GM21737 (cell line): ENCODE data around the gene VRK1.
"Not testable (repeated sequence)": the region's sequence is repeated elsewhere in the genome, so short reads cannot be mapped to it uniquely, and the experiment has no call there.

Source experiments
- ATAC-seq: cut with Tn5 transposase; IDR thresholded peaks from one replicate; pipeline ENCODE4 v1.9.1; 2021; ENCODE audit warnings: mild to moderate bottlenecking, moderate library complexity; ENCODE audit not compliant: unreplicated experiment

The VRK1 gene

DNA sequence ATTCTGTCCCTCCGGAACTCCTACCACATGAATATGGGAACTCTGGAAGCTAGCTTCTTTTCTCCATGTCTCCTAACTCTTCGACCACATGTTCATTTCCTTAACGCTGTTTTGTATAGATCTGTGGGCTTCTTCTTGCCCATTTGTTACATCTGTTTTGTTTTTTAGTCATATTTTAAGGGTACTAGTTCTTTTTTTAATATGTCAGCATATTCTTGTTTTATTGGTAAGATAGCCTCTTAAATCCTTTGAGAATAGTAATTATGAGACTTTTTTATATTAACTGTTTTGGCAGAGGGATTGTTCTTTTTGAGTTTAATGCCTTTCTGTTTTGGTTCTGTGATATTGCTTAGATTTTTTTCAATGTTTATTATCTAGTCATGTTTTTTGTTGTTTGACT is 70.5 kb downstream of the VRK1 start:
- no peak for ATAC-seq

DNA sequence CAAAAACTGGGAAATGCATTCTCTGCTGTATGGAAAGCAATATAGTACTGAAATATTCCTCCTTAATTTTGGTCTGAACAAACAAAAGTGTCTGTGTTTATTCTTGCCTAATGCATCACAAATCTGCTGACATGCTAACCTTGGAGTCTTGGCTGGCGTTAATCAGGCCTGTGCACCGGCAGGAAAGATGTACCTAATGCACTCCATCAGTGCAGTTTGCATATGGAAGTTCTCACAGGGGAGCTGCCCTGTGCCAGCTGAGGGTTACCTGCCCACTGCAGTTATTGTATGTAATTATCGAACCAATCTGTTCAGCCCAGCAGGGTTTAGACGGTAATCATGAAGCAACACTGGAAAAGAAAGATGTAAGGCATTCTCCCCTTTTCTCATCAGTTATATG is 76.9 kb downstream of the VRK1 start:
- no peak for ATAC-seq

- no peak for ATAC-seq
Measured at GRCh38 chr14:96876747-96877146, 79.6 kb downstream of the VRK1 start.

DNA sequence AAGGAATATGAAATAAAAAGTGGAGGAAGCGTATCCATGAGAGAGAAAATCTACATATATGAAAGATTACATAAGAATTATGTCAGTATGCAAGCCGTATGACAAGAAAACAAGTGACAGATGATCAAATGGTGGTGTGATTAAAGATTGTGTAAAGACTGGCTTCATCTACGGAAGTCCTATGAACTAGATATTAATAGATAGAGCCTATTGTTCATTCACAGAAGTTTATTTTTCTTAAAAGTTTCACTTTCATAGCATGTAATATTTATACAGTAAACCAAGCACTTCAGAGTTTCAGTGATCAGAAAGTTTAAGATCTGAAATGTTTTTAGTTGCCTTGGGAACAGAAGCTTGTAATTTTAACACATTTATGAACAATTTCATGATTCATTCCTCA is 84.5 kb downstream of the VRK1 start:
- peak; percentile 79 for ATAC-seq

GRCh38 chr14:96883974-96884373 is 86.8 kb downstream of the VRK1 start:
- ATAC-seq, result not testable (repeated sequence)

DNA sequence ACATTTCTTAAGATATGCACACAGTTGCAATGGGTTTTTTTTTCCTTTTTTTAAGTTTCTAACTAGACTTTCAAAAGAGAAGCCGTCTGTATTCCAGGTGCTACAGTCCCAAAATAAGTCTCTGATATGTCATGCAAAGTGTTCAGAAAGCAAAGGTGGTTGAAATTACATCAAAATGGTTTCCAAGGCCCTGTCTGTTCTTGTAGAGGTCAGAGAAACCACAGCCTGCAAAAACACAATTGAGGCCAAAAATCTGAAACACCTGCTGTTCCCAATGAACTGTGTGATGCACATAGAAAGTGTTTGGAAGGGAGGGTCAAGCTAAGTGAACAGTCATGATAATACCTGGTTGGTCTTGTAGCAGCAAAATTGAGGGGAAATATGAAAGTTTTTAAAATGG is 91.0 kb downstream of the VRK1 start:
- peak; percentile 91 for ATAC-seq

GRCh38 chr14:96888593-96888992 is 91.4 kb downstream of the VRK1 start:
- ATAC-seq, result no peak

GRCh38 chr14:96889091-96889490 is 91.9 kb downstream of the VRK1 start:
- no peak for ATAC-seq

GRCh38 chr14:96893966-96894622 is 96.9 kb downstream of the VRK1 start:
- ATAC-seq, result no peak

DNA sequence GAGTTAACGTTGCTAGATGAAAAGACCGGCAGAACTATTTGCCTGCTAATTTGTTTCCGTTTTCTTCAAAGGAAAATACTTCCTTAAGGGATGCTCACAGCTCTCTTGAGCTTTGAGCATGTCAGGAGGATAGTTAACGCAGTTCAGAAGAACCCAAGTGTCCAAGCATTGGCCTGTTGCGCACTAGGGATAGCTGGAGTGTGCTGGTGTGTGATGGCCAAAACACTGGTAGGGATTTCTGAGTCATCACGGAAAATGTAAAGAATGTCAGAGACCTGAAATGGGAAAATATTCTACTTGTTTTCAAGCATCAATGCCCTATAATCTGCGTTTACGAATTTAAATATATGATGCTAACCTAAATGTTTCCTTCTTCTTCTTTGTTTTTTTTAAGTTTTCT is 97.8 kb downstream of the VRK1 start:
- ATAC-seq, result no peak

- ATAC-seq, result peak; percentile 53
Measured at GRCh38 chr14:96895658-96896271, 98.6 kb downstream of the VRK1 start.

- no peak for ATAC-seq
Measured at GRCh38 chr14:96897184-96897583, 100.0 kb downstream of the VRK1 start.

DNA sequence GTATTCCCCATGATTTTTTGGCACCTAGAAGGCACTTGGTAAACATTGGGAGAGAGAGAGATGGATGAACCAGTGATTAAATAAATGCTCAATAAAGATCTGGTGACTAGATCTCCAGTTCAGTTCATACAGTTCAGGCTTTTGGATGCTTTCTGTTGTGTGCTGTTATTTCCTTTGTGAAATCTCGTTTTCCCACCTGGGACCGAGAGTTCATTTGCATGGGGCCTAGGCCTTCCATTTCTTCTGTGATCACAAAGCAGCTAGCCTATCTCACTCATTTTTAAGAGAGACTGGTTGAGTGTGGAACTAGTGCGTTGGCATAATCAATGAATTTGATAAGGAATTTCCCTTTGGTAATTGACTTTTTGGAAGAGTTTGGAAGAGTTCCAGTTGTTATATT is 104.0 kb downstream of the VRK1 start:
- peak; percentile 75 for ATAC-seq

- no peak for ATAC-seq
Measured at GRCh38 chr14:96902004-96902403, 104.8 kb downstream of the VRK1 start.

- no peak for ATAC-seq
Measured at GRCh38 chr14:96903444-96904023, 106.4 kb downstream of the VRK1 start.

DNA sequence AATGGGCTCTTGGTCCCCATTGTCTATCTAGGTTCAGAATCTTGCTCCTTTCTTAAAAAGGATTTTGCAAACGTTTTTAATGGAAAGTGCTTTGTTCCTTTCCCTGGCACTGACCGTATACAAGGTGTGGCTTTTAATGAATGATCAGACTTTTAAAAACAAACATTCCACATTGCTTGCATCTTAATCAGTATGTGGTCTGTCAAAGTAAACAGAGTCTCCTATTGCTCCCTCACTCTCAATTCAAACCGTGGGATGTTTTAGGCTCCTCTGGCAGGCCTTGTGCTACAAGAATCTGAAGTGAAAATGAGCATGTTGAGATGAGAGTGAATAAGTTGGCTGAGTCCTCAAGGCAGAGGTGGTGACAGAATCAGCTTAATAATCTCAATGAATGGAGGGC is 107.0 kb downstream of the VRK1 start:
- ATAC-seq, result no peak

- no peak for ATAC-seq
Measured at GRCh38 chr14:96905065-96905464, 107.9 kb downstream of the VRK1 start.

DNA sequence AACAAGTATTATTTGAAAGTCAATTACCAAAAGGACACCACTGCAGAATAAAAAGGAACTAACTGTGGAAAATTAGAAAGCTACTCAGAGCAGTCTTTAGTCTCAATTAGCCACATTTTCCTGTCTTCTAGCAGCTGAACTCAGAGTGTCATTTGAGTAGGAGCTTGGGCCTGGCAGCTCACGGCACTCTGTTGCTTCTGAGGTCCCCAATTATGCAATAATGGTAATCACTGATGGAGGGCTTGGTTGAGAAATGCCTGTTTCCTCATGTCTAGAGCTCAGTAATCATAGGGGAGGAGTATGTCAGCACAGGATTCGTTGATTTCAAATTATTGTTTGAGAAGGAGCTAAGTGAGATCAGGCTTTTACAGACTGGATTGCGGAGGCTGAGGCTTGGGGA is 108.6 kb downstream of the VRK1 start:
- ATAC-seq, result no peak

- no peak for ATAC-seq
Measured at GRCh38 chr14:96906434-96906833, 109.3 kb downstream of the VRK1 start.

DNA sequence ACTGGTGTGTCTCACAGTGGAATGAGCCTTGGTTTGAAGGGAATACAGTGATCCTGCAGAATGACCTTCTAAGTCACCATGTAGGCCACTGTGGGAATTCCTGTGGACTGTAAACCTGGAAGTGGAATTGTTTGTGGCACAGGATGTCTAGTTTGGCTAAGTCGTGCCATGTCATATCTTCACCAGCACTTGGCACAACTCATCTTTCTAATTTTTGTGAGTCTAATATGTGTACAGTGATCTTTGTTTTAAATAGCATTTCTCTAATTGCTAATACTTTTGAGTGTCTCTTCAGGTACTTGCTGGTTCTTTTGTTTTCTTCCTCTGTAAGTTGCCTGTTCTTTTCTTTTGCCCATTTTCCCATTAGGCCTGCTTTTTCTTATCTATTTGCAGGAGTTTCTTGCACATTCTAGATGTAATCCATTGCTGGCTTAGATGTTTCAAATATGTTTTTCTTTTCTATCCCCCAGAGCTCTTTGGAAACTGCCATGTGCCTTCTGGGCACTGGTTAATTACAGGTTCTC is 112.7 kb downstream of the VRK1 start:
- no peak for ATAC-seq

DNA sequence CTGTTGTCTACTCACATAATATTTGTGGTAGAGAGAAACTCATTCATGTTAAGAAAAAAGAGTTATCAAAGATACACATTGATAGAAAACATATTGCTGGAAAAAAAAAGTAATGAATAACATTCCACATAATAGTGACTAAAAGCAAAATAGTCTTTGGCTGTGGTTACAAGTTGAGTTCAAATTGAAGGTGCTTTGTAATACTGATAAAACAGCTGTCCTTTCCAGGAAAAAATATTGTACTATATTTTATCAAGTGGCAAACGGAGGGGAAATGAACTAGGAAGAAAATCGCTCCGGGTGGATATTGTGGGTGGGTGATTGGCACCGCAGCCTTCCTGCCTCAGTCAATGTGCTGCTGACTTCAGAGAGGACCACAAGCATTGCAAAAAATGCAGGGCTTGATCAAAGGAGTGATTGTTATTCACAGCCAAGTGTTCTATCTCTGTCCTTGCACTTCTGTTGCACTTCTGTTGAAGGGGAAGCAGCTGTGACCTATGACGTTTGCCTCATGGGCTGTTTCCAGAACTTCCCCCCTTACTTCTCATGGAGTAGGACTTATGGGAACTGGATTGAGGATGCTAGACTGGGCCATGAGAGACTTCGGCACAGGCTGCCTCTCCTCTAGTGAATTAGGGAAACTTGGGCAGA is 114.4 kb downstream of the VRK1 start:
- ATAC-seq, result no peak
